Common myeloid progenitor, CD34-positive (primary cell): ENCODE data around the gene DBI.

Experiments
- CTCF ChIA-PET: fragments of 350-600 bp; sonication (Branson Sonifier 250); formaldehyde crosslinking; loops from one replicate; lab custom pipeline; 2021; ENCODE audit warnings: antibody characterized with exemption; lab: Charles Lee
- POLR2A ChIA-PET: fragments of 350-600 bp; sonication (Branson Sonifier 250); formaldehyde crosslinking; loops from one replicate; lab custom pipeline; 2021; ENCODE audit warnings: antibody characterized with exemption; lab: Charles Lee
- DNase-seq, 3 donors: peaks; one replicate each; pipeline versions ENCODE4 v3.0.0 to v3.0.0-alpha.2; 2013
- H3K27ac ChIP-seq, 2 experiments: 1 replicate in 1 of 2; 2 replicates in 1 of 2; pipeline ENCODE4 v1.7.0; 2013; ENCODE audit warnings: inconsistent platforms in 2 of 2, low read length in 2 of 2, mild to moderate bottlenecking in 2 of 2, low read depth in 1 of 2, moderate library complexity in 1 of 2; ENCODE audit not compliant: severe bottlenecking in 2 of 2, insufficient read depth in 1 of 2, poor library complexity in 1 of 2
- H3K27me3 ChIP-seq, 5 experiments: replicated peaks in 2 of 5; 1 replicate in 3 of 5; 2 replicates in 2 of 5; pipeline versions ENCODE4 v1.6.1 to v1.7.0; 2013; ENCODE audit warnings: low read length in 4 of 5, mild to moderate bottlenecking in 2 of 5, moderate library complexity in 2 of 5, inconsistent platforms in 1 of 5; ENCODE audit not compliant: insufficient read depth in 5 of 5, control insufficient read depth in 4 of 5
- H3K36me3 ChIP-seq, 4 experiments: 1 replicate in 2 of 4; 2 replicates in 2 of 4; pipeline versions ENCODE4 v1.6.1 to v1.7.0; 2013; ENCODE audit warnings: low read length in 3 of 4, control low read depth in 1 of 4, mild to moderate bottlenecking in 1 of 4; ENCODE audit not compliant: control insufficient read depth in 4 of 4, insufficient read depth in 4 of 4
- H3K4me1 ChIP-seq, 4 experiments: 1 replicate in 3 of 4; 2 replicates in 1 of 4; pipeline versions ENCODE4 v1.6.1 to v1.7.1; 2013; ENCODE audit warnings: low read length in 3 of 4, mild to moderate bottlenecking in 3 of 4, control low read depth in 1 of 4, inconsistent platforms in 1 of 4, moderate library complexity in 1 of 4; ENCODE audit not compliant: control insufficient read depth in 4 of 4, insufficient read depth in 4 of 4; ENCODE audit errors: control extremely low read depth in 1 of 4
- H3K4me3 ChIP-seq, 7 experiments: 1 replicate in 4 of 7; 2 replicates in 3 of 7; pipeline versions ENCODE4 v1.5.1 to v1.7.0; 2013; ENCODE audit warnings: mild to moderate bottlenecking in 7 of 7, low read length in 6 of 7, moderate library complexity in 6 of 7, inconsistent platforms in 2 of 7, low read depth in 2 of 7, control low read depth in 1 of 7; ENCODE audit not compliant: insufficient read depth in 4 of 7, control insufficient read depth in 1 of 7; ENCODE audit errors: extremely low read depth in 1 of 7
- H3K9me3 ChIP-seq, 5 experiments: 1 replicate in 4 of 5; 2 replicates in 1 of 5; pipeline versions ENCODE4 v1.6.1 to v1.7.1; 2013; ENCODE audit warnings: low read length in 4 of 5, mild to moderate bottlenecking in 2 of 5, inconsistent platforms in 1 of 5, low read depth in 1 of 5, moderate library complexity in 1 of 5; ENCODE audit not compliant: control insufficient read depth in 4 of 5, insufficient read depth in 2 of 5; ENCODE audit errors: control extremely low read depth in 1 of 5
- WGBS: methylation state at CpG from one replicate; pipeline ENCODE4 v1.1.5; 2013; ENCODE audit not compliant: insufficient coverage; 5-methylcytosine and 5-hydroxymethylcytosine counted together

The DBI gene

GRCh38 chr2:119378566-119378965, 11.8 kb downstream of the DBI start:
- H3K36me3 ChIP-seq: peaks cover 0 to 5% (median under 1%) of the 10 kb centered on the region in 4 experiments
- no peak overlapping the region for H3K4me3 ChIP-seq
- H3K4me1 ChIP-seq: peaks cover 0 to 14% (median 1%) of the 10 kb centered on the region in 4 experiments
- H3K9me3 ChIP-seq: peaks cover 0 to 6% (median under 1%) of the 10 kb centered on the region in 5 experiments
- CTCF ChIA-PET: interaction anchor here (1.3 kb wide), 1 partner anchor 35 kb away, joined by 3 read pairs; no protein-coding TSS in a partner anchor
- no peak overlapping the region for H3K27ac ChIP-seq
- WGBS: 100% methylated on average over 2 of the region's 6 CpGs
- POLR2A ChIA-PET: no interaction called here
- H3K27me3 ChIP-seq: no peaks in the 10 kb centered on the region
- DNase-seq: no peak

GRCh38 chr2:119383410-119384140, 16.8 kb downstream of the DBI start:
- Histone ChIP-seq H3K27me3 (no peaks in the 10 kb centered on the region), H3K36me3 (no peaks in the 10 kb centered on the region), H3K4me3 (no peak overlapping the region), H3K9me3 (no peaks in the 10 kb centered on the region), H3K27ac (no peak overlapping the region), H3K4me1 (peaks cover 0 to 14% (median 9%) of the 10 kb centered on the region in 4 experiments)
- ChIA-PET CTCF (interaction anchor here (1.5 kb wide), 1 partner anchor 15 kb away, joined by 3 read pairs; no protein-coding TSS in a partner anchor), POLR2A (no interaction called here)
- WGBS: 84% methylated on average over 6 of the region's 6 CpGs
- DNase-seq: peak in 2 of 3 donors; percentile 24 to 37

- 82% methylated on average over 4 of the region's 4 CpGs for WGBS
- Histone ChIP-seq H3K36me3 (no peaks in the 10 kb centered on the region), H3K27me3 (no peaks in the 10 kb centered on the region), H3K27ac (no peak overlapping the region), H3K4me1 (peaks cover 4 to 26% (median 17%) of the 10 kb centered on the region in 4 experiments), H3K9me3 (no peaks in the 10 kb centered on the region), H3K4me3 (no peak overlapping the region)
- DNase-seq: no peak
- ChIA-PET CTCF (interaction anchor here (0.8 to 1.5 kb wide), 3 partner anchors 12 to 19 kb away, joined by 3 to 4 read pairs (median 3); no protein-coding TSS in a partner anchor), POLR2A (no interaction called here)
Measured at GRCh38 chr2:119384971-119385370, 18.2 kb downstream of the DBI start.

GRCh38 chr2:119385466-119385865, 18.7 kb downstream of the DBI start:
- Histone ChIP-seq H3K9me3 (no peaks in the 10 kb centered on the region), H3K27me3 (no peaks in the 10 kb centered on the region), H3K4me1 (peaks cover 6 to 27% (median 17%) of the 10 kb centered on the region in 4 experiments), H3K27ac (no peak overlapping the region), H3K4me3 (no peak overlapping the region), H3K36me3 (no peaks in the 10 kb centered on the region)
- WGBS: no CpG with 5 or more reads among the region's 3 CpGs
- ChIA-PET POLR2A (no interaction called here), CTCF (interaction anchor here (0.8 to 1.5 kb wide), 3 partner anchors 13 to 19 kb away, joined by 3 to 4 read pairs (median 3); no protein-coding TSS in a partner anchor)
- DNase-seq: no peak

GRCh38 chr2:119387381-119388129, 20.8 kb downstream of the DBI start:
- H3K4me3 ChIP-seq: peak overlapping the region in 1 of 7 experiments; percentile 33
- 35% methylated on average over 7 of the region's 9 CpGs for WGBS
- H3K36me3 ChIP-seq: no peaks in the 10 kb centered on the region
- ChIA-PET CTCF (interaction anchor here (1.3 kb wide), 1 partner anchor 19 kb away, joined by 4 read pairs; no protein-coding TSS in a partner anchor), POLR2A (no interaction called here)
- no peaks in the 10 kb centered on the region for H3K27me3 ChIP-seq
- no peaks in the 10 kb centered on the region for H3K9me3 ChIP-seq
- H3K27ac ChIP-seq: no peak overlapping the region
- peaks cover 6 to 27% (median 17%) of the 10 kb centered on the region in 4 experiments for H3K4me1 ChIP-seq
- DNase-seq: peak in 2 of 3 donors; percentile 59 to 71

- Histone ChIP-seq H3K9me3 (no peaks in the 10 kb centered on the region), H3K27me3 (no peaks in the 10 kb centered on the region), H3K4me1 (peaks cover 6 to 27% (median 16%) of the 10 kb centered on the region in 4 experiments), H3K36me3 (no peaks in the 10 kb centered on the region), H3K4me3 (no peak overlapping the region), H3K27ac (no peak overlapping the region)
- WGBS: 0% methylated on average over 1 of the region's 5 CpGs
- ChIA-PET POLR2A (no interaction called here), CTCF (interaction anchor here (1.1 kb wide), 1 partner anchor 18 kb away, joined by 4 read pairs; no protein-coding TSS in a partner anchor)
- peak in 2 of 3 donors; percentile 18 to 36 for DNase-seq
Measured at GRCh38 chr2:119389615-119390306, 23.0 kb downstream of the DBI start.
